ENCODE data around the gene CCZ1. TPM values are rescaled to one million over a fixed set of nuclear protein-coding genes. Genes with fewer than 3 reads are reported as not detected.

The CCZ1 gene
- total and polyA plus RNA-seq, 2 of the 8 experiments (the other 6 are each of a cell fraction or from before 2014, with no cell fraction given) = 56.3 to 150 TPM

DNA sequence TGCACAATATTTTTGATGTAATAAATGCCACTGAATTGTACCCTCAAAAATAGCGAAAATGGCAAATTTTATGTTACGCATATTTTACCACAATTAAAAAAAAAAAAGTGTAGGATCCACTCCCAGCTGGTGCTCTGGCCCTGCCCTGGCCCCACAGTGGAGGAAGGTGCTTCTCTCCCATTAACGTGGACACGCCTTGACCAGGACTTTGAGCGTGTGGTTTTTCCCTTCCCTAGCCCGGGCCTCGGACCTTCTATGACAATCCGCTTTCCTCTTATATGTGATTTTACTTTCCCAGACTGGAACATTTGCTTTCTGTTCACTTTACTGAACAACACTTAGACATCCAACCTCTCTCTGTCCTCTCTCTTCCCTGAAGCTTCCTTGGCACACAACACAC is 47.6 kb upstream of the CCZ1 start (continued):
- TF ChIP-seq, protein P1, sequence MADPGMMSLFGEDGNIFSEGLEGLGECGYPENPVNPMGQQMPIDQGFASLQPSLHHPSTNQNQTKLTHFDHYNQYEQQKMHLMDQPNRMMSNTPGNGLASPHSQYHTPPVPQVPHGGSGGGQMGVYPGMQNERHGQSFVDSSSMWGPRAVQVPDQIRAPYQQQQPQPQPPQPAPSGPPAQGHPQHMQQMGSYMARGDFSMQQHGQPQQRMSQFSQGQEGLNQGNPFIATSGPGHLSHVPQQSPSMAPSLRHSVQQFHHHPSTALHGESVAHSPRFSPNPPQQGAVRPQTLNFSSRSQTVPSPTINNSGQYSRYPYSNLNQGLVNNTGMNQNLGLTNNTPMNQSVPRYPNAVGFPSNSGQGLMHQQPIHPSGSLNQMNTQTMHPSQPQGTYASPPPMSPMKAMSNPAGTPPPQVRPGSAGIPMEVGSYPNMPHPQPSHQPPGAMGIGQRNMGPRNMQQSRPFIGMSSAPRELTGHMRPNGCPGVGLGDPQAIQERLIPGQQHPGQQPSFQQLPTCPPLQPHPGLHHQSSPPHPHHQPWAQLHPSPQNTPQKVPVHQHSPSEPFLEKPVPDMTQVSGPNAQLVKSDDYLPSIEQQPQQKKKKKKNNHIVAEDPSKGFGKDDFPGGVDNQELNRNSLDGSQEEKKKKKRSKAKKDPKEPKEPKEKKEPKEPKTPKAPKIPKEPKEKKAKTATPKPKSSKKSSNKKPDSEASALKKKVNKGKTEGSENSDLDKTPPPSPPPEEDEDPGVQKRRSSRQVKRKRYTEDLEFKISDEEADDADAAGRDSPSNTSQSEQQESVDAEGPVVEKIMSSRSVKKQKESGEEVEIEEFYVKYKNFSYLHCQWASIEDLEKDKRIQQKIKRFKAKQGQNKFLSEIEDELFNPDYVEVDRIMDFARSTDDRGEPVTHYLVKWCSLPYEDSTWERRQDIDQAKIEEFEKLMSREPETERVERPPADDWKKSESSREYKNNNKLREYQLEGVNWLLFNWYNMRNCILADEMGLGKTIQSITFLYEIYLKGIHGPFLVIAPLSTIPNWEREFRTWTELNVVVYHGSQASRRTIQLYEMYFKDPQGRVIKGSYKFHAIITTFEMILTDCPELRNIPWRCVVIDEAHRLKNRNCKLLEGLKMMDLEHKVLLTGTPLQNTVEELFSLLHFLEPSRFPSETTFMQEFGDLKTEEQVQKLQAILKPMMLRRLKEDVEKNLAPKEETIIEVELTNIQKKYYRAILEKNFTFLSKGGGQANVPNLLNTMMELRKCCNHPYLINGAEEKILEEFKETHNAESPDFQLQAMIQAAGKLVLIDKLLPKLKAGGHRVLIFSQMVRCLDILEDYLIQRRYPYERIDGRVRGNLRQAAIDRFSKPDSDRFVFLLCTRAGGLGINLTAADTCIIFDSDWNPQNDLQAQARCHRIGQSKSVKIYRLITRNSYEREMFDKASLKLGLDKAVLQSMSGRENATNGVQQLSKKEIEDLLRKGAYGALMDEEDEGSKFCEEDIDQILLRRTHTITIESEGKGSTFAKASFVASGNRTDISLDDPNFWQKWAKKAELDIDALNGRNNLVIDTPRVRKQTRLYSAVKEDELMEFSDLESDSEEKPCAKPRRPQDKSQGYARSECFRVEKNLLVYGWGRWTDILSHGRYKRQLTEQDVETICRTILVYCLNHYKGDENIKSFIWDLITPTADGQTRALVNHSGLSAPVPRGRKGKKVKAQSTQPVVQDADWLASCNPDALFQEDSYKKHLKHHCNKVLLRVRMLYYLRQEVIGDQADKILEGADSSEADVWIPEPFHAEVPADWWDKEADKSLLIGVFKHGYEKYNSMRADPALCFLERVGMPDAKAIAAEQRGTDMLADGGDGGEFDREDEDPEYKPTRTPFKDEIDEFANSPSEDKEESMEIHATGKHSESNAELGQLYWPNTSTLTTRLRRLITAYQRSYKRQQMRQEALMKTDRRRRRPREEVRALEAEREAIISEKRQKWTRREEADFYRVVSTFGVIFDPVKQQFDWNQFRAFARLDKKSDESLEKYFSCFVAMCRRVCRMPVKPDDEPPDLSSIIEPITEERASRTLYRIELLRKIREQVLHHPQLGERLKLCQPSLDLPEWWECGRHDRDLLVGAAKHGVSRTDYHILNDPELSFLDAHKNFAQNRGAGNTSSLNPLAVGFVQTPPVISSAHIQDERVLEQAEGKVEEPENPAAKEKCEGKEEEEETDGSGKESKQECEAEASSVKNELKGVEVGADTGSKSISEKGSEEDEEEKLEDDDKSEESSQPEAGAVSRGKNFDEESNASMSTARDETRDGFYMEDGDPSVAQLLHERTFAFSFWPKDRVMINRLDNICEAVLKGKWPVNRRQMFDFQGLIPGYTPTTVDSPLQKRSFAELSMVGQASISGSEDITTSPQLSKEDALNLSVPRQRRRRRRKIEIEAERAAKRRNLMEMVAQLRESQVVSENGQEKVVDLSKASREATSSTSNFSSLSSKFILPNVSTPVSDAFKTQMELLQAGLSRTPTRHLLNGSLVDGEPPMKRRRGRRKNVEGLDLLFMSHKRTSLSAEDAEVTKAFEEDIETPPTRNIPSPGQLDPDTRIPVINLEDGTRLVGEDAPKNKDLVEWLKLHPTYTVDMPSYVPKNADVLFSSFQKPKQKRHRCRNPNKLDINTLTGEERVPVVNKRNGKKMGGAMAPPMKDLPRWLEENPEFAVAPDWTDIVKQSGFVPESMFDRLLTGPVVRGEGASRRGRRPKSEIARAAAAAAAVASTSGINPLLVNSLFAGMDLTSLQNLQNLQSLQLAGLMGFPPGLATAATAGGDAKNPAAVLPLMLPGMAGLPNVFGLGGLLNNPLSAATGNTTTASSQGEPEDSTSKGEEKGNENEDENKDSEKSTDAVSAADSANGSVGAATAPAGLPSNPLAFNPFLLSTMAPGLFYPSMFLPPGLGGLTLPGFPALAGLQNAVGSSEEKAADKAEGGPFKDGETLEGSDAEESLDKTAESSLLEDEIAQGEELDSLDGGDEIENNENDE (IDR thresholded peaks at IDR 0.05; ENCODE audit: insufficient replicate concordance, low read length) = no peak
- no peak for TF ChIP-seq TCF12 (IDR thresholded peaks at IDR 0.05; ENCODE audit: low read depth, low read length)
- TF ChIP-seq RBBP5 (IDR thresholded peaks at IDR 0.05; ENCODE audit: borderline replicate concordance, low read depth, low read length) = no peak

Measured in H1 (cell line).